ENCODE measurements around the gene RPH3AL.
"Not testable (repeated sequence)": the region's sequence is repeated elsewhere in the genome, so short reads cannot be mapped to it uniquely, and the experiment has no call there.

RPH3AL gene

DNA sequence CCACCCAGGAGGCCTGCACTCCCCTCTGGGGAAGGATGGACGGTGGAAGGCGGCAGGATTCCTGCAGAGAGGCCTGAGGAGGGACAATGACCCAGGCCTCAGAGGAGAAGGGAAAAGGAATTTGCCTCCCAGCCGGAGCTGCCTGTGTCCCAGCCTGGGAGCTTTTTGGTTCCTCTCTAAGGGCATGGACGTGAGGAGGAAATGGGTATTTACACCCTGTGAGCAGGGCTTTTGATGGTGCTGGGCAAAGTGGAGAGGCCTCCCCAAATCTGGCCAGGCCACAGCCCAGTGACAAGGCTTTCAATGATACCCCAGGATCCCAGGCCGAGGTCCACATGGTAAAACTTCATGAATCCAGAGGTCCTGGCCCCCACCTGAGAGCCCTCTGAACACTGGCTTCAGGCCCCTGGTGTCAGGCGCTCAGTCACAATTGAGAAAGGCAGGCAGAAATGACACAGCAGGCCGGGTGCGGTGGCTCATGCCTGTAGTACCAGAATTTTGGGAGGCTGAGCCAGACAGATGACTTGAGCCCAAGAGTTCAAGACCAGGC is 115.1 kb downstream of the RPH3AL start:
- DNase-seq (ENCODE audit: low read depth, low spot score), result no peak
- no peak overlapping the region for H3K4me3 ChIP-seq (ENCODE audit: low read depth, low read length)
- TF ChIP-seq, protein P1, sequence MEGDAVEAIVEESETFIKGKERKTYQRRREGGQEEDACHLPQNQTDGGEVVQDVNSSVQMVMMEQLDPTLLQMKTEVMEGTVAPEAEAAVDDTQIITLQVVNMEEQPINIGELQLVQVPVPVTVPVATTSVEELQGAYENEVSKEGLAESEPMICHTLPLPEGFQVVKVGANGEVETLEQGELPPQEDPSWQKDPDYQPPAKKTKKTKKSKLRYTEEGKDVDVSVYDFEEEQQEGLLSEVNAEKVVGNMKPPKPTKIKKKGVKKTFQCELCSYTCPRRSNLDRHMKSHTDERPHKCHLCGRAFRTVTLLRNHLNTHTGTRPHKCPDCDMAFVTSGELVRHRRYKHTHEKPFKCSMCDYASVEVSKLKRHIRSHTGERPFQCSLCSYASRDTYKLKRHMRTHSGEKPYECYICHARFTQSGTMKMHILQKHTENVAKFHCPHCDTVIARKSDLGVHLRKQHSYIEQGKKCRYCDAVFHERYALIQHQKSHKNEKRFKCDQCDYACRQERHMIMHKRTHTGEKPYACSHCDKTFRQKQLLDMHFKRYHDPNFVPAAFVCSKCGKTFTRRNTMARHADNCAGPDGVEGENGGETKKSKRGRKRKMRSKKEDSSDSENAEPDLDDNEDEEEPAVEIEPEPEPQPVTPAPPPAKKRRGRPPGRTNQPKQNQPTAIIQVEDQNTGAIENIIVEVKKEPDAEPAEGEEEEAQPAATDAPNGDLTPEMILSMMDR (IDR thresholded peaks at IDR 0.05; ENCODE audit: low read depth, low read length), result no peak
- in situ Hi-C loops (cut with HindIII; ENCODE audit: low sequenced_read_pairs), result no loop called here

GRCh38 chr17:236641-237405 is 115.8 kb downstream of the RPH3AL start:
- TF ChIP-seq, protein P1 (IDR thresholded peaks at IDR 0.05; ENCODE audit: low read depth, low read length), result no peak
- in situ Hi-C loops (cut with HindIII; ENCODE audit: low sequenced_read_pairs), result no loop called here
- no peak for DNase-seq (ENCODE audit: low read depth, low spot score)
- H3K4me3 ChIP-seq (ENCODE audit: low read depth, low read length), result no peak overlapping the region

- in situ Hi-C loops (cut with HindIII; ENCODE audit: low sequenced_read_pairs), result no loop called here
- TF ChIP-seq, protein P1 (IDR thresholded peaks at IDR 0.05; ENCODE audit: low read depth, low read length), result no peak
- H3K4me3 ChIP-seq (ENCODE audit: low read depth, low read length), result no peak overlapping the region
- DNase-seq (ENCODE audit: low read depth, low spot score), result no peak
Measured at GRCh38 chr17:235831-236640, 116.6 kb downstream of the RPH3AL start.

- DNase-seq (ENCODE audit: low read depth, low spot score); H3K4me3 ChIP-seq (ENCODE audit: low read depth, low read length); in situ Hi-C loops (cut with HindIII; ENCODE audit: low sequenced_read_pairs): not testable (repeated sequence)
Measured at GRCh38 chr17:234994-235830, 117.4 kb downstream of the RPH3AL start.

DNA sequence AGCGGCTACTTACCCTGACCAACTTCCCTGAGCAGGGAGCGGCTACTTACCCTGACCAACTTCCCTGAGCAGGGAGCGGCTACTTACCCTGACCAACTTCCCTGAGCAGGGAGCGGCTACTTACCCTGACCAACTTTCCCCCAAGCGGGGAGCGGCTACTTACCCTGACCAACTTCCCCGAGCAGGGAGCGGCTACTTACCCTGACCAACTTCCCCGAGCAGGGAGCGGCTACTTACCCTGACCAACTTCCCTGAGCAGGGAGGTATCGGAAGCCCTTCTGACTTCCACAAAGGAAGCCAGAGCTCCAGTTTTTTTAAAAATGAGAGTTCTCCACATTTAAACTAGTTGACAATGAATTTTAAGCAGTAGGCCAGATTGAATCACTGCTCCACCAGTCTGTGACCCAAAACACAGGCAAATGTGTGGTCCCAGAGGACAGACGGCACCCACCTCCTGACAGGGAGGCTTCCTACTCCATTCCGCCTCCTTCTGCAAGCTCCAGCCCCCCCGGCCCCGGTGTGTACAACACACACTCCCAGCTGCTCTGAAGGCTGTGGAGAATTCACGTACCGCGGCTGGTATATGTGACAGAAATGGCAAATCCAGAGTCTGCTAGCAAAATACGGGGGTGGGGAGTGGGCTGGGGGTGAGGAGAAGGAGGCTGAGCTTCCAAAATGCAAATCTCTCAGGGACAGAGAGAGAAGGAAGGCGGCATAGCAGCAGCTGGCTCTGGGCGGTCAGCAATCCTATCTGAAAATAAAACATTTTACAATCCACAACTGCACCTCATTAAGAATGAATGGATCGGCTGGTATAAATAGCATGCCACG is 118.2 kb downstream of the RPH3AL start:
- H3K4me3 ChIP-seq (ENCODE audit: low read depth, low read length); DNase-seq (ENCODE audit: low read depth, low spot score); in situ Hi-C loops (cut with HindIII; ENCODE audit: low sequenced_read_pairs): not testable (repeated sequence)

GRCh38 chr17:233473-233941 is 119.1 kb downstream of the RPH3AL start:
- in situ Hi-C loops (cut with HindIII; ENCODE audit: low sequenced_read_pairs), result no loop called here
- TF ChIP-seq, protein P1 (IDR thresholded peaks at IDR 0.05; ENCODE audit: low read depth, low read length), result no peak
- no peak for DNase-seq (ENCODE audit: low read depth, low spot score)
- H3K4me3 ChIP-seq (ENCODE audit: low read depth, low read length), result no peak overlapping the region

Measured in astrocyte of the spinal cord (primary cell).